ENCODE results near the gene TRAPPC2L. TPM values are rescaled to one million over a fixed set of nuclear protein-coding genes. Genes with fewer than 3 reads are reported as not detected.

TRAPPC2L gene
- total and polyA plus RNA-seq, 11 donors = 20.3 to 65.7 (median 44.2) TPM

- H3K9me3 ChIP-seq = no peaks in the 10 kb centered on the region
- no peak overlapping the region for H3K27ac ChIP-seq
- H3K27me3 ChIP-seq = peaks cover 0 to 3% (median 0%) of the 10 kb centered on the region in 9 donors
- peaks cover 0 to 10% (median under 1%) of the 10 kb centered on the region in 12 donors for H3K4me1 ChIP-seq
- ATAC-seq (no peak), DNase-seq (peak in 1 of 5 donors; percentile 24)
- WGBS, 4 donors = 68 to 87% (median 85%) methylated on average over 4 to 15 of the region's 15 CpGs
- TF ChIP-seq CTCF (IDR thresholded peaks at IDR 0.05) = no peak
- TF ChIP-seq POLR2A (IDR thresholded peaks at IDR 0.05) = no peak
- intact Hi-C loops (cut with DNase I) = loop anchor here in 2 of 10 donors (10.0 kb wide), 2 partner anchors 51 to 121 kb away; partner anchors contain the start of gene APRT (in 1 of the 2)
- H3K36me3 ChIP-seq = peaks cover 0 to 26% (median 17%) of the 10 kb centered on the region in 9 donors
- H3K4me3 ChIP-seq = no peak overlapping the region
Measured at GRCh38 chr16:88865742-88866141, 8.8 kb downstream of the TRAPPC2L start.

GRCh38 chr16:88866151-88866920 is 9.4 kb downstream of the TRAPPC2L start, which contains the start of gene PABPN1L:
TSS of gene PABPN1L (minus strand) at chr16:88866660. CDS start at chr16:88866606, 54 bp downstream.
- peaks cover 0 to 20% (median 11%) of the 10 kb centered on the region in 9 donors for H3K36me3 ChIP-seq
- intact Hi-C loops (cut with DNase I) = loop anchor here in 2 of 10 donors (10.0 kb wide), 2 partner anchors 52 to 122 kb away; partner anchors contain the start of gene APRT (in 1 of the 2)
- DNase-seq = no peak
- no peak within 1 kb of the TSS for H3K4me3 ChIP-seq
- H3K9me3 ChIP-seq = no peaks in the 10 kb centered on the region
- peaks cover 0 to 6% (median 0%) of the 10 kb centered on the region in 9 donors for H3K27me3 ChIP-seq
- no peak for TF ChIP-seq POLR2A (IDR thresholded peaks at IDR 0.05)
- no peak for TF ChIP-seq CTCF (IDR thresholded peaks at IDR 0.05)
- 75 to 80% (median 79%) methylated on average over 18 to 20 of the region's 20 CpGs for WGBS, 4 donors
- ATAC-seq = no peak
- H3K4me1 ChIP-seq = peaks cover 0 to 16% (median 5%) of the 10 kb centered on the region in 12 donors
- no peak within 1 kb of the TSS for H3K27ac ChIP-seq

- ATAC-seq (no peak), DNase-seq (no peak)
- H3K27ac ChIP-seq = no peak overlapping the region
- no peaks in the 10 kb centered on the region for H3K9me3 ChIP-seq
- TF ChIP-seq POLR2A (IDR thresholded peaks at IDR 0.05) = no peak
- no peak for TF ChIP-seq CTCF (IDR thresholded peaks at IDR 0.05)
- H3K4me1 ChIP-seq = peaks cover 0 to 21% (median 5%) of the 10 kb centered on the region in 12 donors
- peaks cover 0 to 13% (median 0%) of the 10 kb centered on the region in 9 donors for H3K27me3 ChIP-seq
- intact Hi-C loops (cut with DNase I) = loop anchor here in 2 of 10 donors (10.0 kb wide), 2 partner anchors 53 to 123 kb away; partner anchors contain the start of gene APRT (in 1 of the 2)
- H3K4me3 ChIP-seq = no peak overlapping the region
- WGBS, 4 donors = 85 to 89% (median 87%) methylated on average over 17 to 24 of the region's 24 CpGs
- H3K36me3 ChIP-seq = peaks cover 0 to 6% (median under 1%) of the 10 kb centered on the region in 9 donors
Measured at GRCh38 chr16:88867581-88868246, 10.8 kb downstream of the TRAPPC2L start.

Measured in heart left ventricle (tissue), 16 donors.